ENCODE measurements around the gene RAB11FIP5. TPM values are rescaled to one million over a fixed set of nuclear protein-coding genes. Genes with fewer than 3 reads are reported as not detected.

Gene RAB11FIP5
- total and polyA plus RNA-seq, 9 donors: 16.1 to 57.3 (median 25.0) TPM

- no peaks in the 10 kb centered on the region for H3K36me3 ChIP-seq
- intact Hi-C loops (cut with DNase I): loop anchor here in 1 of 4 donors (10.0 kb wide), 1 partner anchor 186 kb away; no protein-coding TSS in a partner anchor
- WGBS, 3 donors: 76 to 80% (median 80%) methylated on average over 16 of the region's 16 CpGs
These were observed 31.5 kb downstream of the RAB11FIP5 start for GRCh38 chr2:73081181-73081671.

GRCh38 chr2:73080321-73081131 lies 32.2 kb downstream of the RAB11FIP5 start:
- no peak overlapping the region for H3K4me3 ChIP-seq
- DNase-seq: peak in 1 of 5 donors; percentile 40
- WGBS, 3 donors: 59 to 63% (median 61%) methylated on average over 31 of the region's 31 CpGs
- H3K27me3 ChIP-seq: no peaks in the 10 kb centered on the region
- H3K27ac ChIP-seq: no peak overlapping the region
- TF ChIP-seq POLR2A (IDR thresholded peaks at IDR 0.05) (no peak), EP300 (IDR thresholded peaks at IDR 0.05) (no peak)
- TF ChIP-seq, protein P1, sequence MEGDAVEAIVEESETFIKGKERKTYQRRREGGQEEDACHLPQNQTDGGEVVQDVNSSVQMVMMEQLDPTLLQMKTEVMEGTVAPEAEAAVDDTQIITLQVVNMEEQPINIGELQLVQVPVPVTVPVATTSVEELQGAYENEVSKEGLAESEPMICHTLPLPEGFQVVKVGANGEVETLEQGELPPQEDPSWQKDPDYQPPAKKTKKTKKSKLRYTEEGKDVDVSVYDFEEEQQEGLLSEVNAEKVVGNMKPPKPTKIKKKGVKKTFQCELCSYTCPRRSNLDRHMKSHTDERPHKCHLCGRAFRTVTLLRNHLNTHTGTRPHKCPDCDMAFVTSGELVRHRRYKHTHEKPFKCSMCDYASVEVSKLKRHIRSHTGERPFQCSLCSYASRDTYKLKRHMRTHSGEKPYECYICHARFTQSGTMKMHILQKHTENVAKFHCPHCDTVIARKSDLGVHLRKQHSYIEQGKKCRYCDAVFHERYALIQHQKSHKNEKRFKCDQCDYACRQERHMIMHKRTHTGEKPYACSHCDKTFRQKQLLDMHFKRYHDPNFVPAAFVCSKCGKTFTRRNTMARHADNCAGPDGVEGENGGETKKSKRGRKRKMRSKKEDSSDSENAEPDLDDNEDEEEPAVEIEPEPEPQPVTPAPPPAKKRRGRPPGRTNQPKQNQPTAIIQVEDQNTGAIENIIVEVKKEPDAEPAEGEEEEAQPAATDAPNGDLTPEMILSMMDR (IDR thresholded peaks at IDR 0.05): no peak
- no peaks in the 10 kb centered on the region for H3K36me3 ChIP-seq
- H3K9me3 ChIP-seq: no peaks in the 10 kb centered on the region
- intact Hi-C loops (cut with DNase I): loop anchor here in 1 of 4 donors (10.0 kb wide), 1 partner anchor 186 kb away; no protein-coding TSS in a partner anchor
- H3K4me1 ChIP-seq (ENCODE audit: insufficient read depth): no peaks in the 10 kb centered on the region

More at GRCh38 chr2:73081181-73081671, 31.5 kb downstream of the RAB11FIP5 start:
- Histone ChIP-seq H3K27ac (no peak overlapping the region), H3K9me3 (no peaks in the 10 kb centered on the region), H3K27me3 (no peaks in the 10 kb centered on the region), H3K4me3 (no peak overlapping the region), H3K4me1 (ENCODE audit: insufficient read depth) (no peaks in the 10 kb centered on the region)
- DNase-seq: peak in 1 of 5 donors; percentile 34
- TF ChIP-seq EP300 (IDR thresholded peaks at IDR 0.05) (no peak), POLR2A (IDR thresholded peaks at IDR 0.05) (no peak)
- TF ChIP-seq, protein P1 (IDR thresholded peaks at IDR 0.05): no peak

- no peak overlapping the region for H3K4me3 ChIP-seq
- WGBS, 3 donors: 81 to 87% (median 82%) methylated on average over 9 of the region's 9 CpGs
- no peaks in the 10 kb centered on the region for H3K27me3 ChIP-seq
- no peaks in the 10 kb centered on the region for H3K4me1 ChIP-seq (ENCODE audit: insufficient read depth)
- H3K27ac ChIP-seq: no peak overlapping the region
- no peak for TF ChIP-seq POLR2A (IDR thresholded peaks at IDR 0.05)
- TF ChIP-seq, protein P1 (IDR thresholded peaks at IDR 0.05): no peak
- TF ChIP-seq EP300 (IDR thresholded peaks at IDR 0.05): no peak
- peak in 1 of 5 donors; percentile 21 for DNase-seq
- H3K36me3 ChIP-seq: no peaks in the 10 kb centered on the region
- intact Hi-C loops (cut with DNase I): loop anchor here in 1 of 4 donors (10.0 kb wide), 1 partner anchor 185 kb away; no protein-coding TSS in a partner anchor
- no peaks in the 10 kb centered on the region for H3K9me3 ChIP-seq
These were observed 33.1 kb downstream of the RAB11FIP5 start for GRCh38 chr2:73079636-73080035.

- DNase-seq: peak in 1 of 5 donors; percentile 19
- no peaks in the 10 kb centered on the region for H3K9me3 ChIP-seq
- H3K27me3 ChIP-seq: no peaks in the 10 kb centered on the region
- H3K4me1 ChIP-seq (ENCODE audit: insufficient read depth): no peaks in the 10 kb centered on the region
- 87 to 89% (median 87%) methylated on average over 13 of the region's 13 CpGs for WGBS, 3 donors
- no peaks in the 10 kb centered on the region for H3K36me3 ChIP-seq
- no peak for TF ChIP-seq POLR2A (IDR thresholded peaks at IDR 0.05)
- TF ChIP-seq, protein P1 (IDR thresholded peaks at IDR 0.05): no peak
- intact Hi-C loops (cut with DNase I): no loop called here
- no peak overlapping the region for H3K27ac ChIP-seq
- H3K4me3 ChIP-seq: no peak overlapping the region
These were observed 34.0 kb downstream of the RAB11FIP5 start for GRCh38 chr2:73078457-73079411.
